GM12872 (cell line): ENCODE data around the gene SH2D2A.

ENCODE experiments used
- CTCF ChIP-seq: IDR thresholded peaks from 3 replicates; pipeline ENCODE4 v1.5.1; 2011; ENCODE audit warnings: low read depth, mild to moderate bottlenecking, low read length, moderate library complexity; ENCODE audit not compliant: insufficient read depth

SH2D2A gene

GRCh38 chr1:156815961-156816422, 656 bp downstream of the SH2D2A start:
- no peak for TF ChIP-seq CTCF

GRCh38 chr1:156815307-156815826, 1.3 kb downstream of the SH2D2A start:
- TF ChIP-seq CTCF: no peak

GRCh38 chr1:156814571-156815260, 1.9 kb downstream of the SH2D2A start:
- no peak for TF ChIP-seq CTCF

- peak; percentile 61 for TF ChIP-seq CTCF
Measured at GRCh38 chr1:156813750-156814570, 2.7 kb downstream of the SH2D2A start.

- no peak for TF ChIP-seq CTCF
Measured at GRCh38 chr1:156813298-156813697, 3.4 kb downstream of the SH2D2A start.

GRCh38 chr1:156812293-156812990, 4.2 kb downstream of the SH2D2A start:
- TF ChIP-seq CTCF: no peak

GRCh38 chr1:156811168-156811567, 5.5 kb downstream of the SH2D2A start:
- no peak for TF ChIP-seq CTCF
